H1 (cell line): ENCODE data around the gene BRS3.

Experiments used
- ASH2L ChIP-seq: fragments of 200-600, 300-600 bp; sonication (generic); IDR thresholded peaks from one replicate; pipeline ENCODE4 v1.7.1; 2017; ENCODE audit warnings: low read length
- CHD1 ChIP-seq: IDR thresholded peaks from 2 replicates; pipeline ENCODE4 v1.6.1; 2012; ENCODE audit warnings: low read depth, low read length, improper control_type of control experiment
- CHD2 ChIP-seq: IDR thresholded peaks from 2 replicates; pipeline ENCODE4 v1.6.1; 2012; ENCODE audit warnings: low read length, improper control_type of control experiment
- CTCF ChIP-seq, 3 experiments: IDR thresholded peaks; 1 replicate in 2 of 3; 2 replicates in 1 of 3; pipeline versions ENCODE4 v1.5.1 to v1.6.1; 2011; ENCODE audit warnings: low read length in 3 of 3, mild to moderate bottlenecking in 3 of 3, inconsistent platforms in 2 of 3, low read depth in 1 of 3, moderate library complexity in 1 of 3; ENCODE audit not compliant: insufficient read depth in 1 of 3; ENCODE audit errors: control extremely low read depth in 1 of 3
- EP300 ChIP-seq, 2 experiments: IDR thresholded peaks; 1 replicate in 1 of 2; 2 replicates in 1 of 2; pipeline ENCODE4 v1.6.1; 2011 to 2012; ENCODE audit warnings: low read depth in 2 of 2, low read length in 2 of 2, mild to moderate bottlenecking in 2 of 2, borderline replicate concordance in 1 of 2, inconsistent platforms in 1 of 2, moderate library complexity in 1 of 2
- EZH2 ChIP-seq: fragments of 200-600 bp; sonication (generic); IDR thresholded peaks from 2 replicates; pipeline ENCODE4 v1.7.1; 2012; ENCODE audit warnings: low read depth, mild to moderate bottlenecking, moderate library complexity, low read length, inconsistent platforms; ENCODE audit not compliant: severe bottlenecking
- MAX ChIP-seq: IDR thresholded peaks from 2 replicates; pipeline ENCODE4 v1.6.1; 2012; ENCODE audit warnings: inconsistent platforms
- POLR2A ChIP-seq, 2 experiments: IDR thresholded peaks; 1 replicate in 1 of 2; 2 replicates in 1 of 2; pipeline ENCODE4 v1.6.1; 2011; ENCODE audit warnings: low read depth in 2 of 2, low read length in 2 of 2, mild to moderate bottlenecking in 2 of 2; ENCODE audit errors: control extremely low read depth in 1 of 2
- POLR2AphosphoS5 ChIP-seq: IDR thresholded peaks from 2 replicates; pipeline ENCODE4 v1.6.1; 2011; ENCODE audit warnings: low read depth, low read length
- RBBP5 ChIP-seq: IDR thresholded peaks from 2 replicates; pipeline ENCODE4 v1.7.1; 2012; ENCODE audit warnings: low read depth, mild to moderate bottlenecking, inconsistent platforms, low read length, moderate library complexity, borderline replicate concordance
- SIRT6 ChIP-seq: IDR thresholded peaks from one replicate; pipeline ENCODE4 v1.7.1; 2012; ENCODE audit warnings: low read length, inconsistent platforms
- SRF ChIP-seq: IDR thresholded peaks from 2 replicates; pipeline ENCODE4 v1.6.1; 2011; ENCODE audit warnings: mild to moderate bottlenecking, low read depth, low read length, moderate library complexity
- TAF1 ChIP-seq: IDR thresholded peaks from 2 replicates; pipeline ENCODE4 v1.6.1; 2011; ENCODE audit warnings: mild to moderate bottlenecking, low read depth, low read length
- TCF12 ChIP-seq: IDR thresholded peaks from 2 replicates; pipeline ENCODE4 v1.6.1; 2011; ENCODE audit warnings: low read depth, mild to moderate bottlenecking, low read length

GRCh38 chrX:136525738-136526606, 38.2 kb downstream of the BRS3 start:
- TF ChIP-seq CTCF (IDR thresholded peaks at IDR 0.05; ENCODE audit: control extremely low read depth in 1 of 3, insufficient read depth in 1 of 3, low read depth in 1 of 3, low read length in 3 of 3): no peak
- no peak for TF ChIP-seq POLR2A (IDR thresholded peaks at IDR 0.05; ENCODE audit: control extremely low read depth in 1 of 2, low read depth in 2 of 2, low read length in 2 of 2)
- no peak for TF ChIP-seq CHD1
- no peak for TF ChIP-seq EP300 (IDR thresholded peaks at IDR 0.05; ENCODE audit: borderline replicate concordance in 1 of 2, low read depth in 2 of 2, low read length in 2 of 2)
- TF ChIP-seq MAX: no peak
- no peak for TF ChIP-seq SRF
- no peak for TF ChIP-seq POLR2AphosphoS5
- TF ChIP-seq CHD2: no peak
- TF ChIP-seq SIRT6: no peak
- TF ChIP-seq ASH2L: no peak
- no peak for TF ChIP-seq TAF1
- TF ChIP-seq RBBP5: no peak
- TF ChIP-seq EZH2: no peak
- no peak for TF ChIP-seq TCF12
